Right lobe of liver (tissue), 4 donors: ENCODE data around the gene SPOCD1.

Experiments used
- POLR2A ChIP-seq: fragments of 450-650 bp; IDR thresholded peaks from one replicate; pipeline ENCODE4 v1.6.1; 2017; ENCODE audit warnings: antibody characterized with exemption, mild to moderate bottlenecking
- TF ChIP-seq, protein P1 (sequence below), 4 donors: fragments of 200-600 bp in 3 of 4; fragments of 450-650 bp in 1 of 4; IDR thresholded peaks; one replicate each; pipeline versions ENCODE4 v1.5.1 to v1.8.0; 2016 to 2022; ENCODE audit warnings: antibody characterized with exemption in 4 of 4, mild to moderate bottlenecking in 2 of 4
- donor health status: DM: no; HTN: no; CAD: no.
- donor health status: DM: no; HTN: no; CAD: no.
- donor health status: DM: no; HTN: yes; CAD: no.

DNA sequence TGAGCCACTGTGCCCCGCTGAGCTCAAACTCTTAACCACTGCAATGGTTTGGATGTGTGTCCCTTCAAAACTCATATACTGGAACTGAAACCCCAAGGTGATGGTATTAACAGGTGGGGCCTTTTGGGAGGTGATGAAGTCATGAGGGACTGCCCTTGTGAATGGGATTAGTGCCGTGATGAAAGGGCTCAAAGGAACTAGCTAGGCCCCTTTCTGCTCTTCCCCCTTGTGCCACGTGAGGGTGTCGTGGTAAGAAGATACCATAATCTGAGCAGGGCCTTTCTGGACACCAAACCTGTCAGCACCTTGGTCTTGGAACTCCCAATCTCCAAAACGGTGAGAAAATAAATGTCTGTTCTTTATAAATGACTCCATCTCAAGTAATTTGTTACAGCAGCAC, 45.5 kb upstream of the SPOCD1 start:
- TF ChIP-seq POLR2A, result no peak
- TF ChIP-seq, protein P1, sequence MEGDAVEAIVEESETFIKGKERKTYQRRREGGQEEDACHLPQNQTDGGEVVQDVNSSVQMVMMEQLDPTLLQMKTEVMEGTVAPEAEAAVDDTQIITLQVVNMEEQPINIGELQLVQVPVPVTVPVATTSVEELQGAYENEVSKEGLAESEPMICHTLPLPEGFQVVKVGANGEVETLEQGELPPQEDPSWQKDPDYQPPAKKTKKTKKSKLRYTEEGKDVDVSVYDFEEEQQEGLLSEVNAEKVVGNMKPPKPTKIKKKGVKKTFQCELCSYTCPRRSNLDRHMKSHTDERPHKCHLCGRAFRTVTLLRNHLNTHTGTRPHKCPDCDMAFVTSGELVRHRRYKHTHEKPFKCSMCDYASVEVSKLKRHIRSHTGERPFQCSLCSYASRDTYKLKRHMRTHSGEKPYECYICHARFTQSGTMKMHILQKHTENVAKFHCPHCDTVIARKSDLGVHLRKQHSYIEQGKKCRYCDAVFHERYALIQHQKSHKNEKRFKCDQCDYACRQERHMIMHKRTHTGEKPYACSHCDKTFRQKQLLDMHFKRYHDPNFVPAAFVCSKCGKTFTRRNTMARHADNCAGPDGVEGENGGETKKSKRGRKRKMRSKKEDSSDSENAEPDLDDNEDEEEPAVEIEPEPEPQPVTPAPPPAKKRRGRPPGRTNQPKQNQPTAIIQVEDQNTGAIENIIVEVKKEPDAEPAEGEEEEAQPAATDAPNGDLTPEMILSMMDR (IDR thresholded peaks at IDR 0.05), result no peak
